ENCODE data around the gene GOLIM4. TPM values are rescaled to one million over a fixed set of nuclear protein-coding genes. Genes with fewer than 3 reads are reported as not detected.
"Not testable (repeated sequence)": the region's sequence is repeated elsewhere in the genome, so short reads cannot be mapped to it uniquely, and the experiment has no call there.

GOLIM4 gene
- total RNA-seq, 1 experiment from 2014 or later, result 35.4 TPM

GRCh38 chr3:168134931-168135330 lies 39.2 kb upstream of the GOLIM4 start:
- TF ChIP-seq CTCF (IDR thresholded peaks at IDR 0.05) (no peak), POLR2AphosphoS5 (IDR thresholded peaks at IDR 0.05; ENCODE audit: low read depth, low read length) (no peak), TCF7L2 (IDR thresholded peaks at IDR 0.05; ENCODE audit: low read depth, low read length) (no peak), SIN3A (IDR thresholded peaks at IDR 0.05; ENCODE audit: borderline replicate concordance, insufficient read depth, low read depth, low read length) (no peak), REST (IDR thresholded peaks at IDR 0.05; ENCODE audit: insufficient read depth in 1 of 2, low read depth in 2 of 2, low read length in 1 of 2) (no peak)
- Histone ChIP-seq H3K9me3 (ENCODE audit: control insufficient read depth, insufficient read depth, low read depth, low read length) (no peaks in the 10 kb centered on the region), H3K4me3 (ENCODE audit: low read depth in 2 of 2, low read length in 2 of 2) (no peak overlapping the region), H3K4me1 (ENCODE audit: control insufficient read depth, insufficient read depth, low read length) (no peaks in the 10 kb centered on the region), H3K27ac (ENCODE audit: low read length) (no peak overlapping the region), H3K36me3 (ENCODE audit: control insufficient read depth, insufficient read depth, low read length) (no peaks in the 10 kb centered on the region), H3K27me3 (ENCODE audit: control insufficient read depth, insufficient read depth, low read length) (no peaks in the 10 kb centered on the region)
- ATAC-seq (no peak), DNase-seq (ENCODE audit: low read depth, low spot score) (no peak)
- in situ Hi-C loops (cut with HindIII; ENCODE audit: low pct_unique_long_range_greater_than_20kb, low sequenced_read_pairs), result no loop called here
- intact Hi-C loops (cut with micrococcal nuclease; ENCODE audit: unreplicated experiment), result no loop called here
- POLR2A ChIA-PET, result no interaction called here
- CTCF ChIA-PET, result no interaction called here
- BruUV-seq (replicated peaks), result no TSS peak

GRCh38 chr3:168130250-168130649 lies 34.5 kb upstream of the GOLIM4 start:
- intact Hi-C loops (cut with micrococcal nuclease; ENCODE audit: unreplicated experiment), result not testable (repeated sequence)
- CTCF ChIA-PET, result interaction anchor here (0.6 kb wide), 1 partner anchor 30 kb away, joined by 3 read pairs; no protein-coding TSS in a partner anchor

GRCh38 chr3:168128463-168128862 lies 32.7 kb upstream of the GOLIM4 start:
- CTCF ChIA-PET; in situ Hi-C loops (cut with HindIII; ENCODE audit: low pct_unique_long_range_greater_than_20kb, low sequenced_read_pairs); BruUV-seq (replicated peaks); H3K4me3 ChIP-seq (ENCODE audit: low read depth in 2 of 2, low read length in 2 of 2); H3K9me3 ChIP-seq (ENCODE audit: control insufficient read depth, insufficient read depth, low read depth, low read length); H3K27me3 ChIP-seq (ENCODE audit: control insufficient read depth, insufficient read depth, low read length); POLR2A ChIA-PET; DNase-seq (ENCODE audit: low read depth, low spot score); H3K4me1 ChIP-seq (ENCODE audit: control insufficient read depth, insufficient read depth, low read length); H3K27ac ChIP-seq (ENCODE audit: low read length); intact Hi-C loops (cut with micrococcal nuclease; ENCODE audit: unreplicated experiment); H3K36me3 ChIP-seq (ENCODE audit: control insufficient read depth, insufficient read depth, low read length); ATAC-seq: not testable (repeated sequence)

More at GRCh38 chr3:168130250-168130649, 34.5 kb upstream of the GOLIM4 start:
- POLR2A ChIA-PET; ATAC-seq; in situ Hi-C loops (cut with HindIII; ENCODE audit: low pct_unique_long_range_greater_than_20kb, low sequenced_read_pairs); H3K4me3 ChIP-seq (ENCODE audit: low read depth in 2 of 2, low read length in 2 of 2); H3K36me3 ChIP-seq (ENCODE audit: control insufficient read depth, insufficient read depth, low read length); H3K27me3 ChIP-seq (ENCODE audit: control insufficient read depth, insufficient read depth, low read length); H3K27ac ChIP-seq (ENCODE audit: low read length); BruUV-seq (replicated peaks); DNase-seq (ENCODE audit: low read depth, low spot score); H3K9me3 ChIP-seq (ENCODE audit: control insufficient read depth, insufficient read depth, low read depth, low read length); H3K4me1 ChIP-seq (ENCODE audit: control insufficient read depth, insufficient read depth, low read length): not testable (repeated sequence)

Data from Panc1 (cell line).